Testis (tissue), 3 donors: Measurements from ENCODE around the gene METTL26. TPM values are rescaled to one million over a fixed set of nuclear protein-coding genes. Genes with fewer than 3 reads are reported as not detected.

Source experiments
- DNase-seq: peaks from one replicate; pipeline ENCODE4 v3.0.0-alpha.2; 2019
- H3K27ac ChIP-seq, 2 donors: fragments of 200-600 bp; sonication (generic); one replicate each; pipeline ENCODE4 v1.5.1; 2019
- H3K27me3 ChIP-seq: fragments of 200-600 bp; sonication (generic); one replicate; pipeline ENCODE4 v1.5.1; 2019
- H3K36me3 ChIP-seq: fragments of 200-600 bp; sonication (generic); one replicate; pipeline ENCODE4 v1.5.1; 2017; ENCODE audit warnings: low read depth; ENCODE audit errors: missing control alignments
- H3K4me1 ChIP-seq: fragments of 200-600 bp; sonication (generic); one replicate; pipeline ENCODE4 v1.5.1; 2019
- H3K4me3 ChIP-seq, 2 donors: fragments of 200-600 bp; sonication (generic); one replicate each; pipeline ENCODE4 v1.5.1; 2017 to 2019
- H3K9me3 ChIP-seq: fragments of 200-600 bp; sonication (generic); one replicate; pipeline ENCODE4 v1.5.1; 2017
- CTCF ChIP-seq, 3 experiments: fragments of 450-650 bp in 2 of 3; fragments of 200-600 bp in 1 of 3; sonication (generic) in 1 of 3; IDR thresholded peaks; one replicate each; pipeline ENCODE4 v1.5.1; 2016 to 2019; ENCODE audit warnings: antibody characterized with exemption in 3 of 3, mild to moderate bottlenecking in 2 of 3, moderate library complexity in 1 of 3
- POLR2A ChIP-seq: fragments of 450-650 bp; IDR thresholded peaks from one replicate; pipeline ENCODE4 v1.6.1; 2017; ENCODE audit warnings: antibody characterized with exemption, mild to moderate bottlenecking, moderate library complexity
- WGBS, 2 donors: methylation state at CpG; one replicate each; pipeline ENCODE4 v1.1.5; 2018; 5-methylcytosine and 5-hydroxymethylcytosine counted together
- intact Hi-C: fragments of 100-400 bp; cut with DNase I; formaldehyde crosslinking; loops from one replicate; pipeline ENCODE4 v1.15.1; 2023; ENCODE audit warnings: low total_unique reads
- polyA plus RNA-seq: library from polyadenylated mRNA; stranded (reverse); fragments of 350-450 nt; fragmentation: Illumina TruSeq; extraction: RNeasy Lipid Tissue Mini Kit (QIAGEN cat#74804); gene quantifications from one replicate; pipeline ENCODE4 v1.2.3, GENCODE V29; 2014; ENCODE audit warnings: low read depth, low replicate concordance; ENCODE audit not compliant: insufficient read depth
- total RNA-seq, 2 donors: library from RNA; depleted of rRNA; stranded (reverse); fragments of >200 nt; gene quantifications; one replicate each; pipeline ENCODE4 v1.2.3, GENCODE V29; 2016

The METTL26 gene
- total and polyA plus RNA-seq, 3 donors from 2014 or later = 72.1 to 185 (median 161) TPM

DNA sequence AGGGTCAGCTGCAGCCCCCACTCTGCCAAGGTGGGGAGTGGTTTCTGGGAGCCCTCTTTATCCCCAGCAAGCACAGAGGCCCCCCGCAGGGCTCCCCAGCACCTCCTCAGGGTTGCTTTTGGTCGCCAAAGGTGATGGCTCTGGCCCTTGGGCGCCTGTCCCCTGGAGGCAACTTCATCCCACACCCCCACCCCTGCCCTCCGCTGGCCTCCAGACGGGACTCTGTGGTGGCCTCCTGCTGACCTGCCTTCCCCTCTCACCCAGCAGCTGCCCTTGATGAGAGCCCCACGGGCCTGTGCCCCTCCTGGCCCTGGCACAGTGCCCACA lies 24.0 kb upstream of the METTL26 start:
- Histone ChIP-seq H3K9me3 (no peaks in the 10 kb centered on the region), H3K27ac (peak overlapping the region; percentile 15 to 36), H3K36me3 (no peaks in the 10 kb centered on the region), H3K4me1 (peaks cover 12% of the 10 kb centered on the region), H3K4me3 (no peak overlapping the region), H3K27me3 (no peaks in the 10 kb centered on the region)
- TF ChIP-seq CTCF (IDR thresholded peaks at IDR 0.05) = no peak
- TF ChIP-seq POLR2A = no peak
- WGBS, 2 donors = 40 to 61% methylated on average over 3 to 6 of the region's 6 CpGs
- intact Hi-C loops = loop anchor here (10.0 kb wide), 1 partner anchor 75 kb away; no protein-coding TSS in a partner anchor
- DNase-seq = no peak

GRCh38 chr16:659618-660017 lies 23.5 kb upstream of the METTL26 start:
- 80 to 85% methylated on average over 1 to 20 of the region's 20 CpGs for WGBS, 2 donors
- TF ChIP-seq POLR2A (no peak), CTCF (IDR thresholded peaks at IDR 0.05) (no peak)

GRCh38 chr16:658679-659571 lies 22.8 kb upstream of the METTL26 start:
- no peak overlapping the region for H3K4me3 ChIP-seq
- no peaks in the 10 kb centered on the region for H3K27me3 ChIP-seq
- H3K36me3 ChIP-seq = no peaks in the 10 kb centered on the region
- H3K27ac ChIP-seq = no peak overlapping the region
- no peak for DNase-seq
- peaks cover 12% of the 10 kb centered on the region for H3K4me1 ChIP-seq
- H3K9me3 ChIP-seq = no peaks in the 10 kb centered on the region
- TF ChIP-seq CTCF (IDR thresholded peaks at IDR 0.05) (no peak), POLR2A (no peak)
- 86 to 88% methylated on average over 17 to 34 of the region's 35 CpGs for WGBS, 2 donors
- intact Hi-C loops = no loop called here

More at GRCh38 chr16:659618-660017, 23.5 kb upstream of the METTL26 start:
- no peak overlapping the region for H3K27ac ChIP-seq
- H3K36me3 ChIP-seq = no peaks in the 10 kb centered on the region
- DNase-seq = no peak
- peaks cover 12% of the 10 kb centered on the region for H3K4me1 ChIP-seq
- no peaks in the 10 kb centered on the region for H3K9me3 ChIP-seq
- H3K27me3 ChIP-seq = no peaks in the 10 kb centered on the region
- H3K4me3 ChIP-seq = no peak overlapping the region
- intact Hi-C loops = loop anchor here (10.0 kb wide), 1 partner anchor 75 kb away; no protein-coding TSS in a partner anchor

DNA sequence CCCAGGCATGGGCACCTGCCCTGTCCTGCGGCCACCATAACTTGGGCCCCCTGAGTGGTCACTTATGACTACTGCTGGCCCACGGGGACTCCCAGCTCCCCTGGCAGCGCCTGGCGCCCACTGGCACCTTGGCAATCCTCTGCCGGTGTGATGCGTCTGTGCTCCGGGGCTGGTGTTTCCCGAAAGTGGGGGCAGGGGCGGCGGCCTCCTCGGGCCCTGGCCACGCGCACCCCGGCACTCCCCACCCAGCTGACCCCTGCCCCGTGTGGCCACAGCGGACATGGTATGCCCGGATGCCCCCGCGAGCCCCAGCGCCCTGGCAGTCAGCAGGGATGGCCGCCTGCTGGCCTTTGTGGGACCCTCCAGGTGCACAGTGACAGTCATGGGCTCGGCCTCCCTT lies 21.4 kb upstream of the METTL26 start:
- no peaks in the 10 kb centered on the region for H3K36me3 ChIP-seq
- 94 to 95% methylated on average over 15 of the region's 22 CpGs for WGBS, 2 donors
- intact Hi-C loops = no loop called here
- H3K4me1 ChIP-seq = peaks cover 12% of the 10 kb centered on the region
- no peaks in the 10 kb centered on the region for H3K9me3 ChIP-seq
- H3K4me3 ChIP-seq = no peak overlapping the region
- TF ChIP-seq CTCF (IDR thresholded peaks at IDR 0.05) = no peak
- no peak for TF ChIP-seq POLR2A
- H3K27ac ChIP-seq = no peak overlapping the region
- no peaks in the 10 kb centered on the region for H3K27me3 ChIP-seq
- DNase-seq = no peak
